GM18909 (cell line): ENCODE data around the gene PLCH2.

ENCODE experiments used
- ATAC-seq: cut with Tn5 transposase; IDR thresholded peaks from one replicate; pipeline ENCODE4 v1.9.1; 2021; ENCODE audit warnings: mild to moderate bottlenecking; ENCODE audit not compliant: unreplicated experiment, poor library complexity

Gene PLCH2

GRCh38 chr1:2474104-2474844 lies 1.8 kb upstream of the PLCH2 start:
- no peak for ATAC-seq

- no peak for ATAC-seq
Measured at GRCh38 chr1:2474933-2475371, 1.1 kb upstream of the PLCH2 start.

GRCh38 chr1:2475571-2475970 lies 518 bp upstream of the PLCH2 start:
- no peak for ATAC-seq

- no peak for ATAC-seq
Measured at GRCh38 chr1:2477309-2477708, 1.2 kb downstream of the PLCH2 start.

- ATAC-seq: no peak
Measured at GRCh38 chr1:2477791-2478499, 1.9 kb downstream of the PLCH2 start.

- no peak for ATAC-seq
Measured at GRCh38 chr1:2479186-2479585, 3.1 kb downstream of the PLCH2 start.

GRCh38 chr1:2479618-2480017 lies 3.5 kb downstream of the PLCH2 start:
- no peak for ATAC-seq

GRCh38 chr1:2480236-2480985 lies 4.3 kb downstream of the PLCH2 start:
- no peak for ATAC-seq

- ATAC-seq: no peak
Measured at GRCh38 chr1:2480986-2481364, 4.9 kb downstream of the PLCH2 start.

GRCh38 chr1:2481885-2482284 lies 5.8 kb downstream of the PLCH2 start:
- no peak for ATAC-seq

GRCh38 chr1:2482588-2482987 lies 6.5 kb downstream of the PLCH2 start:
- no peak for ATAC-seq

- ATAC-seq: no peak
Measured at GRCh38 chr1:2483026-2483425, 6.9 kb downstream of the PLCH2 start.

GRCh38 chr1:2483970-2484369 lies 7.9 kb downstream of the PLCH2 start:
- ATAC-seq: no peak

GRCh38 chr1:2486041-2486440 lies 10.0 kb downstream of the PLCH2 start:
- no peak for ATAC-seq

- ATAC-seq: no peak
Measured at GRCh38 chr1:2486558-2486957, 10.5 kb downstream of the PLCH2 start.

- no peak for ATAC-seq
Measured at GRCh38 chr1:2488688-2489087, 12.6 kb downstream of the PLCH2 start.

GRCh38 chr1:2489615-2490014 lies 13.5 kb downstream of the PLCH2 start:
- ATAC-seq: no peak

GRCh38 chr1:2492091-2492490 lies 16.0 kb downstream of the PLCH2 start:
- no peak for ATAC-seq

- no peak for ATAC-seq
Measured at GRCh38 chr1:2493218-2493617, 17.1 kb downstream of the PLCH2 start.

- ATAC-seq: no peak
Measured at GRCh38 chr1:2493691-2494322, 17.7 kb downstream of the PLCH2 start.

- ATAC-seq: no peak
Measured at GRCh38 chr1:2494323-2494693, 18.2 kb downstream of the PLCH2 start.
